ENCODE results near the gene TRIO.

GRCh38 chr5:14218480-14218879, 75.3 kb downstream of the TRIO start:
- TF ChIP-seq CTCF (conservative IDR thresholded peaks at IDR 0.05 in 1 of 2, IDR thresholded peaks at IDR 0.05 in 1 of 2; ENCODE audit: low read depth in 1 of 2, low read length in 2 of 2) (no peak), EZH2 (IDR thresholded peaks at IDR 0.05; ENCODE audit: low read length, missing control alignments) (no peak)
